ENCODE data around the gene BLTP1. TPM values are rescaled to one million over a fixed set of nuclear protein-coding genes. Genes with fewer than 3 reads are reported as not detected.

The BLTP1 gene
- total and polyA plus RNA-seq, 2 of the 13 experiments (the other 11 are each of a cell fraction or from before 2014, with no cell fraction given): 27.7 to 33.1 TPM

GRCh38 chr4:122151982-122152710 lies at the start of gene BLTP1 (continued):
- TF ChIP-seq, protein P1, sequence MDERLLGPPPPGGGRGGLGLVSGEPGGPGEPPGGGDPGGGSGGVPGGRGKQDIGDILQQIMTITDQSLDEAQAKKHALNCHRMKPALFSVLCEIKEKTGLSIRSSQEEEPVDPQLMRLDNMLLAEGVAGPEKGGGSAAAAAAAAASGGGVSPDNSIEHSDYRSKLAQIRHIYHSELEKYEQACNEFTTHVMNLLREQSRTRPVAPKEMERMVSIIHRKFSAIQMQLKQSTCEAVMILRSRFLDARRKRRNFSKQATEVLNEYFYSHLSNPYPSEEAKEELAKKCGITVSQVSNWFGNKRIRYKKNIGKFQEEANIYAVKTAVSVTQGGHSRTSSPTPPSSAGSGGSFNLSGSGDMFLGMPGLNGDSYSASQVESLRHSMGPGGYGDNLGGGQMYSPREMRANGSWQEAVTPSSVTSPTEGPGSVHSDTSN (CRISPR knock-in tag; IDR thresholded peaks at IDR 0.05): no peak
- TF ChIP-seq PRMT3 (CRISPR knock-in tag; IDR thresholded peaks at IDR 0.05; ENCODE audit: borderline replicate concordance, low read depth): no peak
- TF ChIP-seq ZNF354B (CRISPR knock-in tag; IDR thresholded peaks at IDR 0.05): no peak
- peak; percentile 63; the same call in 1 of the 2 replicates for TF ChIP-seq THAP9 (CRISPR knock-in tag; IDR thresholded peaks at IDR 0.05; ENCODE audit: borderline replicate concordance)
- TF ChIP-seq TCF7L2 (IDR thresholded peaks at IDR 0.05; ENCODE audit: low read depth, low read length): no peak
- 0 out of 2 replicates have a peak, but pooled peaks have one; percentile 40 for TF ChIP-seq GZF1 (CRISPR knock-in tag; IDR thresholded peaks at IDR 0.05)
- no peak for TF ChIP-seq MEIS1 (CRISPR knock-in tag; IDR thresholded peaks at IDR 0.05; ENCODE audit: borderline replicate concordance)

DNA sequence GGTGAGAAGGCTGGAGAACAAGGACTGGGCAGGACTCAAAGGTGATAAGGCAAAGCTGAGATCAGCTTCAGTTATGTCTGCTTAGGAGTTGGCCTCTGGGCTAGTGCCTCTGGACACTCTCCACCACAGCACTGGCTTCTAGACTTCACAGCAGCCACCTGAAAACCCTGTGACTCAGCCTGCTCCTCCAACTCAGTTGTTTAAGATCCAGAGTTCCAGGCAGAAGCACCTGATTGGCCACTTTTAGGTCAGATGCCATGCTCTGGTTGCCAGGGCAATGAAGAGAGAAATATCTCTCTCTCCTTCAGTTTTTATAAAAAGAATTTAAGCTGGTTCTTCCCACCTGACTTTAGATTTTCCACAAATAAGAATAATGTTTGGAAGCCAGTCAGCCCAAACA lies 47.9 kb upstream of the BLTP1 start:
- intact Hi-C loops (cut with micrococcal nuclease; ENCODE audit: unreplicated experiment): no loop called here
- Histone ChIP-seq H2AFZ (ENCODE audit: low read length) (no peak overlapping the region), H4K20me1 (ENCODE audit: insufficient read depth, low read length) (no peaks in the 10 kb centered on the region), H3K4me1 (ENCODE audit: insufficient read depth, low read length) (no peaks in the 10 kb centered on the region), H3K27ac (ENCODE audit: extremely low read length, insufficient read depth, low read length) (no peak overlapping the region), H3K36me3 (replicated peaks in 1 of 2; ENCODE audit: control insufficient read depth in 1 of 2, insufficient read depth in 2 of 2, low read length in 2 of 2) (no peaks in the 10 kb centered on the region), H3K9ac (ENCODE audit: insufficient read depth, low read depth, low read length) (no peak overlapping the region), H3K4me3 (replicated peaks in 1 of 3; ENCODE audit: insufficient read depth in 1 of 3, low read depth in 2 of 3, low read length in 3 of 3) (no peak overlapping the region), H3K79me2 (ENCODE audit: insufficient read depth, low read length) (no peaks in the 10 kb centered on the region), H3K4me2 (ENCODE audit: low read depth, low read length) (no peak overlapping the region), H3K27me3 (ENCODE audit: control insufficient read depth in 1 of 2, insufficient read depth in 2 of 2, low read length in 2 of 2) (no peaks in the 10 kb centered on the region), H3K9me3 (ENCODE audit: low read length) (no peaks in the 10 kb centered on the region)
- no peak for FAIRE-seq
- ChIA-PET POLR2A (no interaction called here), CTCF (ENCODE audit: low intra/inter-chr PET ratio, low total read pairs) (no interaction called here)
- no TSS peak for BruUV-seq (replicated peaks)
- in situ Hi-C loops (cut with HindIII; ENCODE audit: extremely low pct_ligation_motif_present, low pct_unique_long_range_greater_than_20kb): no loop called here
- ATAC-seq: no peak
- DNase-seq (ENCODE audit: low spot score): no peak
- TF ChIP-seq ZNF761 (CRISPR knock-in tag; conservative IDR thresholded peaks at IDR 0.05) (no peak), NBN (conservative IDR thresholded peaks at IDR 0.05) (no peak), SALL2 (CRISPR knock-in tag; IDR thresholded peaks at IDR 0.05) (no peak), HDAC2 (CRISPR knock-in tag; IDR thresholded peaks at IDR 0.05) (no peak), TBL1XR1 (IDR thresholded peaks at IDR 0.05; ENCODE audit: borderline replicate concordance, low read length, partially characterized antibody) (no peak), PHF5A (CRISPR knock-in tag; IDR thresholded peaks at IDR 0.05; ENCODE audit: low read depth, unreplicated experiment) (no peak), ZUFSP (CRISPR knock-in tag; IDR thresholded peaks at IDR 0.05; ENCODE audit: borderline replicate concordance) (no peak), CCDC6 (CRISPR knock-in tag; IDR thresholded peaks at IDR 0.05) (no peak)
- TF ChIP-seq, protein P2, sequence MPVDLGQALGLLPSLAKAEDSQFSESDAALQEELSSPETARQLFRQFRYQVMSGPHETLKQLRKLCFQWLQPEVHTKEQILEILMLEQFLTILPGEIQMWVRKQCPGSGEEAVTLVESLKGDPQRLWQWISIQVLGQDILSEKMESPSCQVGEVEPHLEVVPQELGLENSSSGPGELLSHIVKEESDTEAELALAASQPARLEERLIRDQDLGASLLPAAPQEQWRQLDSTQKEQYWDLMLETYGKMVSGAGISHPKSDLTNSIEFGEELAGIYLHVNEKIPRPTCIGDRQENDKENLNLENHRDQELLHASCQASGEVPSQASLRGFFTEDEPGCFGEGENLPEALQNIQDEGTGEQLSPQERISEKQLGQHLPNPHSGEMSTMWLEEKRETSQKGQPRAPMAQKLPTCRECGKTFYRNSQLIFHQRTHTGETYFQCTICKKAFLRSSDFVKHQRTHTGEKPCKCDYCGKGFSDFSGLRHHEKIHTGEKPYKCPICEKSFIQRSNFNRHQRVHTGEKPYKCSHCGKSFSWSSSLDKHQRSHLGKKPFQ (CRISPR knock-in tag; IDR thresholded peaks at IDR 0.05; ENCODE audit: insufficient replicate concordance): no peak

Measured in HepG2 (cell line).